ENCODE measurements around the gene MAGEF1.

DNA sequence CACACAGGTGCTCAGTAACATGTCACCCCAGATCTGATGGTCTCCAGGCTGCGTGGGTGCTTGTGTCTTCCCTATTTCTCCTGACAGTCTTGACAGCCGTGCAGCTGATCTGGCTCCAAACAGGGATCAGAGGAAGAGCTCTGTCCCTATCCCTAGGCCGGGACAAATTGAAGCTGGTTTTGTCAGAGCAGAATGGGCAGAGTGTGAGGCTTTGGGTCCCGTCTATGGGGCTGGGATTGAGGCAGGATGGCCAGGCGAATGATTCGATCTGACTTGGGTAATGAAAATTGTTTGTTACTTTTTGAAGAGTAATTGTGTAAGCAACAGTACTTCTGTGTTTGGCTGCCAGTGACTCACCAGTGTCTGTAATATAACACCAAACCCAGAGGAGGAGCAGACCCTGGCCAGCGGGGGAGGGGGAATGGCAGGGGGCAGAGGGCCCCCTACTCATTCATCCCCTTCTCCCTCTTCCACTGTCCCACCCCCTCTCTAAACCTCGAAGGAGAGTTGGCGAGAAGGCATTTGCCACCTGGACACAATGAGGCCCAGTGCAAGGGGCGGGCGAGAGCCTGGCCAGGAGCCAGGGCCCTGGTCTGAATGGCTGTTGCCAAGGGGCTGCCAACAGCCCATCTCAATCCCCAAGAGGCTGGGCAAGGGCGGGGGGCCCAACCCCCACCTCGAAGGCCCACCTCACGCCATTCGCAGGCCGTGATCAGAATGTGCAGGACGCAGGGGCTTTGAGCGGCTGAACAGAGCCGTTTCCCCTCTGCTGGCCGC, 4.9 kb upstream of the MAGEF1 start:
- TF ChIP-seq EZH2 (IDR thresholded peaks at IDR 0.05; ENCODE audit: insufficient read depth, low read length): no peak
- TF ChIP-seq, protein P1, sequence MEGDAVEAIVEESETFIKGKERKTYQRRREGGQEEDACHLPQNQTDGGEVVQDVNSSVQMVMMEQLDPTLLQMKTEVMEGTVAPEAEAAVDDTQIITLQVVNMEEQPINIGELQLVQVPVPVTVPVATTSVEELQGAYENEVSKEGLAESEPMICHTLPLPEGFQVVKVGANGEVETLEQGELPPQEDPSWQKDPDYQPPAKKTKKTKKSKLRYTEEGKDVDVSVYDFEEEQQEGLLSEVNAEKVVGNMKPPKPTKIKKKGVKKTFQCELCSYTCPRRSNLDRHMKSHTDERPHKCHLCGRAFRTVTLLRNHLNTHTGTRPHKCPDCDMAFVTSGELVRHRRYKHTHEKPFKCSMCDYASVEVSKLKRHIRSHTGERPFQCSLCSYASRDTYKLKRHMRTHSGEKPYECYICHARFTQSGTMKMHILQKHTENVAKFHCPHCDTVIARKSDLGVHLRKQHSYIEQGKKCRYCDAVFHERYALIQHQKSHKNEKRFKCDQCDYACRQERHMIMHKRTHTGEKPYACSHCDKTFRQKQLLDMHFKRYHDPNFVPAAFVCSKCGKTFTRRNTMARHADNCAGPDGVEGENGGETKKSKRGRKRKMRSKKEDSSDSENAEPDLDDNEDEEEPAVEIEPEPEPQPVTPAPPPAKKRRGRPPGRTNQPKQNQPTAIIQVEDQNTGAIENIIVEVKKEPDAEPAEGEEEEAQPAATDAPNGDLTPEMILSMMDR (IDR thresholded peaks at IDR 0.05; ENCODE audit: insufficient read depth, low read depth, low read length): no peak

Data from astrocyte (in vitro differentiated cells and primary cell).